ENCODE measurements around the gene VTN. TPM values are rescaled to one million over a fixed set of nuclear protein-coding genes. Genes with fewer than 3 reads are reported as not detected.

The VTN gene, protein sequence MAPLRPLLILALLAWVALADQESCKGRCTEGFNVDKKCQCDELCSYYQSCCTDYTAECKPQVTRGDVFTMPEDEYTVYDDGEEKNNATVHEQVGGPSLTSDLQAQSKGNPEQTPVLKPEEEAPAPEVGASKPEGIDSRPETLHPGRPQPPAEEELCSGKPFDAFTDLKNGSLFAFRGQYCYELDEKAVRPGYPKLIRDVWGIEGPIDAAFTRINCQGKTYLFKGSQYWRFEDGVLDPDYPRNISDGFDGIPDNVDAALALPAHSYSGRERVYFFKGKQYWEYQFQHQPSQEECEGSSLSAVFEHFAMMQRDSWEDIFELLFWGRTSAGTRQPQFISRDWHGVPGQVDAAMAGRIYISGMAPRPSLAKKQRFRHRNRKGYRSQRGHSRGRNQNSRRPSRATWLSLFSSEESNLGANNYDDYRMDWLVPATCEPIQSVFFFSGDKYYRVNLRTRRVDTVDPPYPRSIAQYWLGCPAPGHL
- not detected in 2 replicates for total RNA-seq (2014; rRNA removed; shearing (Covaris generic))

DNA sequence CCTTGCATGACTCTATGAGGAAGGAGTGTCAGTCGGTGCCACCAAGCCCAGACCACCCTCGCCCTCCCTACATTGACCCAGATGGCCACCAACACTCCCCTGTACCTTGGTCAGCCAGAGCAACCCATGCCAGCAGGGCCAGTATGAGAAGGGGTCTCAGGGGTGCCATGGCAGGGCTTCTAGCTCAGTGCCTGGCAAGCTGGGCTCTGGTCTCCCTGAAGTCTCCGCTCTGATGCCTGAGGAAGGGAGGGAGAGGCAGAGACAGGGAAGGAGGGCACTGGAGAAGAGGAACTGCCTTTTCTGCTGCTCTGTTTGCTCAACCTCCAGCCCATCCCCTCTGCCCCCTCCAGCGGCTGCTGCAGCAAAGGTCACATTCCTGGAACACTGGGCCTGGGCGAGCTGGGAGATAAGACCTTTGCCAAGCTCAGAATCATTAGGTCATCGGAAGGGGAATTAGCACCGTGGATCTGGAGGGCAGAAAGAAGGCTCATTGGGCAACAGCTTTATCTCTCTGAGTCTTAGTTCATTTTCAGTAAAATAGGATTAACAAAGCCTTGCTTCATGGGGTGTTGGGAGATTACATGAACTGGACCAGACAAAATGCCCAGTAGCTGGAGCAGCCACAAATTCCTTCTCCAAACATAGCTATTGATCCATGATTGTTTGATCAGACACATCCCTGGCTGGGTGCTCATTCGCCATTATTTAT, at the start of gene VTN:
Gene VTN, minus strand, starts transcription at position 273 of the 709 bp plus-strand sequence. Its CDS starts 104 bp downstream, at position 169.
- peak; percentile 46 for DNase-seq (ENCODE audit: low read depth)

DNA sequence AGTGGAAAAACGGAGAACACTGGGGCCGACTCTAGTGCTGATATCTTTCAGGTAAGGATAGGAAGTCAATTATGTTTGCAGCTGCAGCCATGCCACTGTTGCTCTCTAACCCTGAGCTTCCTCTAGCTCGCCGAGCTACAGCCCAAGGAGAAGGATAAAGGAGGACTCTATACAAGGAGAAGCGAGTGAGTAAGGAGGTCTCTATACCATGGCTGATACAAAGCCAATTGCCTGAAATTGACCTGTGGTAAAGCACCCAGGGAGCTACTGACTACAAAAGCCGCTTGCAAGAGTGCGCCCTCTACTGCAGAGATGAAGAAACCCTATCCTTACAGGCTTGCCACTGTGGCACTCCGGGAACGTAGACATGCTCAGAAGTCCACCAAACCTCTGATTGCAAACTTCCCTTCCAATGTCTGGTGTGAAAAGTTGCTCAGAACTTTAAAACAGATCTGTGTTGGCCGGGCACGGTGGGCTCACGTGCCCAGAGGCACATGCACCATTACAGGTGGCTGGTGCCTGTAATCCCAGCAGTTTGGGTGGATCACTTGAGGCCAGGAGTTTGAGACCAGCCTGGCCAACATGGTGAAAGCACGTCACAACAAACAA, 46.7 kb upstream of the VTN start:
- DNase-seq (ENCODE audit: low read depth) = peak; percentile 57

DNA sequence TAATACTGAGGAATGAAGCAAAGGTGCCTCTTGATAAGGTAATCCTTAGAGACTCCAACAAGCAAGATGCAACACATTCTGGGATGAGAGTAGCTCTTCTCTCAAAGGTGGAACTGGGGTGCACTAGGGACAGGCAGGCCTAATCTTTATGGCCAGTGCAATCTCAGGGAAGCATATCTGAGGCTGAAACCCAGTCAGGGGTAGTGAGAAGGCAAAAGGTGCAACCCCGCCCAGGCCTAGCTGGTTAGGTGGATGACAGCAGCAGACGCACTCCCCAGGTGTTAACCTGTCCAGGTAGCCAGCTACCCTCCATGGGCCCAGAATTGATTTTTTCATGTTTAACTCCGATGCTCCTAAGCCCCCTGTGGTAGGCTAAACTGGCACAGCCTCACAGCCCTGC, 45.8 kb upstream of the VTN start:
- DNase-seq (ENCODE audit: low read depth) = no peak

DNA sequence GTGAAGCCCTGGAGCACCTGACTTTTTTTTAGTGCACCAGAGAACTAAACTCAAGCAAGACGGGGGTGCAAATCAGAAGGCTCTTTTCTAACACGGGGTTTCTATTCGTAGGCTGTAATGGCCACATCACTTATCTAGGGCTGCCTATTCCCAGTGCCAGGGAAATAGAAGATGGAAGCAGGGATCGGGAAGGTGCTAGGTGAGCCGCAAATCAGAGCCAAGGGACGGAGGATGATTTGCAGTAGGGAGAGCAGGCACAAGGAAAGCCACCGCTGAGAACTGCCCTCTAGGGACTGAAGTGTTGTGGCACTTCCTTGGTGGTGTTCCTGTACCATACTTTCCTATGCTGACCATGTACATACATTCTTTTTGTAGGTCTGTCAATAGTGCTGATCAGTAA, 43.7 kb upstream of the VTN start:
- DNase-seq (ENCODE audit: low read depth) = no peak

DNA sequence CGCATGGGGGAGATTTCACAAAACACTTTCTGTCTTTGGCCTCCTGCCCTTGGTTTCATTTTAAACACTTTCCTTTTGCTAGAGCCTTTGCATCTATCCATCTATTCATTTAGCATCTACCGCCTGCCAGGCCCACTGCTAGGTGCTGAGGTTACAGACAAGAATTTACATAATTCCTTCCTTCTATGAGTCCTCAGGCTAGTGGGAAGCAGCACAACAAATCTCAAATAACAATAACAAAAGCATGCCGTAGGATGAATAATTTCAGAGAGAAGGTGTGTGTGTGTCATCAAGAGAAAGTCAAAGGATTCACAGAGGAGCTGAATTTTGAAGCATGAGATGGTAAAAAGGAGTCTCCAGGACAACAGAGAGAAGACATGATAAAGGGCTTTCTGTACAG, 42.0 kb upstream of the VTN start:
- no peak for DNase-seq (ENCODE audit: low read depth)

DNA sequence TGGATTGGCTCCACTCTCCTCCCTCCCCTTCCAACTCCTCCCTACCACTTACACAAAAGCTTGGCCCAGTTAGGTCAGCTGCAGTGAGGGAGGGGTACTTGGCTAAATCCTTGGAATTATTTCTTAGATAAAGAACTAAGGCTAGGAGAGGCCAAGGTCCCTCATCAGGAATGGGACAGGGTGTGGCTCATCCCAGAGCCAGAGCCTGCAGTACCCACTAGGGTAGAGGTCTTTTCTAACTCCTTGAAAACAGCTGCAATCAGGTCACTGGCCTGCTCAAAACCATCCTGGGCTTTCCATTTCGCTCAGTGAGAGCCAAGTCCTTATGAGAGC, 37.8 kb upstream of the VTN start:
- DNase-seq (ENCODE audit: low read depth) = no peak

DNA sequence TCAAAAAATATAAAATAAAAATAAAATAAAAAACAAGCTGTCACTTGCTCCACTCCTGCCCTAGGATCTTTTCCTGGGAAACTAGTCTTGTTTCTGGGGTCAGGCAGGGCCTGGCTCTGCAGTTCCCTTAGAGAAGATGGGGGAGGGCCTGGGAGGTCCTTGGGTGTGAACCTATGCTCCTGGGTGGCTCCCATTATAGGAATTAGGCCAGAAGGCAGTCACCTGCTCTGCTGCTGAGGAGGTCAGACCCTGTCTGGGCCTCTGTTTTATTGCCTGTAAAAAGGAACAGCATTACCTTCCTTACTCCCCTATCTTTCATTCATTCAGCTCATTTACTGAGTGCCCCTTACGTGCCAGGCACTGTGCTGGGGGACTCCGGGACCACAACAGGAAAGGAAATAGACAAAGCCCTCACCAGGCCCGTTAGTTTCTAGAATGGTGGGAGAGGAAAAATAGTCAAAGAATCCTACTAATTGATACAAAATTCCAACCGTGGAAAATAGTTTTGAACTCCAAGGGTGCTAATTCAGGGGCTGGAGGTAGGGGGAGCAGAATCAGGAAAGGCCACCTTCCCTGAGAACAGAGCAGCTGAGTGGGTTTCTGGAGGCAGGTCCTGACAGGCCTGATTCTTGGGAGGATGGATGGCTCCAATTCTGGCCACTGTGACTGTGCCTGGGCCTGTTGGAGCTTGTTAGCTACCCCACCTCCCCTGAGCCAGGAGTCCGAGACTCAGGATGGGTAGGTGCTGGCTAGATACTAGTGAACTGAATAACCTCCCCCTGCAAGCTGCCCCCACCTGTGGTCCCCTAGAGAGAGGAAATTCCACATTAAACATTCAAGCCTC, 37.2 kb upstream of the VTN start:
- no peak for DNase-seq (ENCODE audit: low read depth)

DNA sequence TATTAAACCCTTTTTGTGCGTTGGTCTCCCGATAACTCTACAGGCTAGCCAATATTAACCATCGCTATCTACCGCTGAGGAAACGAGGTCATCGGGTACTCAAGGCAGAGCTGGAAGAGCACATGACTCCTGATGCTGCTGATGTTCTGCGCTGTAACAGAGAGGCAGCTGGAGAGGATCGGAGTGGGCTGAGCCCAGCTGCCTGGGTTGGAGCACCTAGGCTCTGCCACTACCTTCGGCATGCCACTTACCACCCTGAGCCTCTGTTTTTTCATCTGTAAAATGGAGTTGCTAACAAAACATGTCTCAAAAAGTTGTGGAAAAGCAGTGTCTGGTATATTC, 36.3 kb upstream of the VTN start:
- DNase-seq (ENCODE audit: low read depth) = no peak

DNA sequence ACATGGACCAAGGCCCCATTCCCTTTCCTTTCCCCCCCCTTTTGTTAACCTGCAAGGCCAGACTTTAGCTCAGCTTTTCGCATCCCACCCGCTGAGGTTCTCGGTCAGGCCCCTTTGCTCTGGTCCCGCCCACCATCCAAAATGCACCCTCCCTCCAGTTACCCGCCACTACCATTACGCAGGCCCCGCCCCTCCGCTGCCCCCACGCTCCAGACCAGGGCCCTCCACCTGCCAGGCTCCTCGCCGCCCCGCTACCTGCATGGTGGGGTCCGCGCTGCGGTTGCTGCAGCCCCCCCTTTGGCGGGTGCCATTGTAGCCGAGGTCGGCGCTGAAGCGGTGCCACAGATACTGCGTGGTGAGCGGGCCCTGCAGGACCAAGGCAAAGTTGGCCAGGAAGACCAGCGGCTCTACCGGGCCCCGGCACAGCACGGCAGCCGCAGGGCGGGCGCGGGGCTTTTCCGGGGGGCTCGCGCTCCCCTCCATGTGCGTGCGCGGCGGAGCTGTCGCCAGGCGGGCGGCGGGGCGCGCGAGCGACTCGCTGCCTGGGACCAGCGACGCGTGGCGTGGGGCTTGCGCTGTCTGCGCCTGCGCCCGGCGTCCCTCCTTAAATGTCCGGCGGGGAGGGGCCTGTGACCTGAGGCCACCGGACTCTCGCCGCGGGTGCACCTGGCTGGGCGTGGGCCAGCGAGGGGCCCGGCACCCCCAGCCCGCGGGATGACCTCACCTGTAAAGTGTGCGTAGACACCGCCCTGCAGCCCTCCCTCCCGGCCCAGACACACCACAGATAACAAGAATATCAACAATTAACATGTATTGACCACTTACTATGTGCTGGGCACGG, 35.7 kb upstream of the VTN start, which contains the start of gene SLC46A1:
Gene SLC46A1, minus strand, starts transcription at position 581 of the 841 bp plus-strand sequence. Its CDS starts 98 bp downstream, at position 483.
- peak; percentile 19 for DNase-seq (ENCODE audit: low read depth)

DNA sequence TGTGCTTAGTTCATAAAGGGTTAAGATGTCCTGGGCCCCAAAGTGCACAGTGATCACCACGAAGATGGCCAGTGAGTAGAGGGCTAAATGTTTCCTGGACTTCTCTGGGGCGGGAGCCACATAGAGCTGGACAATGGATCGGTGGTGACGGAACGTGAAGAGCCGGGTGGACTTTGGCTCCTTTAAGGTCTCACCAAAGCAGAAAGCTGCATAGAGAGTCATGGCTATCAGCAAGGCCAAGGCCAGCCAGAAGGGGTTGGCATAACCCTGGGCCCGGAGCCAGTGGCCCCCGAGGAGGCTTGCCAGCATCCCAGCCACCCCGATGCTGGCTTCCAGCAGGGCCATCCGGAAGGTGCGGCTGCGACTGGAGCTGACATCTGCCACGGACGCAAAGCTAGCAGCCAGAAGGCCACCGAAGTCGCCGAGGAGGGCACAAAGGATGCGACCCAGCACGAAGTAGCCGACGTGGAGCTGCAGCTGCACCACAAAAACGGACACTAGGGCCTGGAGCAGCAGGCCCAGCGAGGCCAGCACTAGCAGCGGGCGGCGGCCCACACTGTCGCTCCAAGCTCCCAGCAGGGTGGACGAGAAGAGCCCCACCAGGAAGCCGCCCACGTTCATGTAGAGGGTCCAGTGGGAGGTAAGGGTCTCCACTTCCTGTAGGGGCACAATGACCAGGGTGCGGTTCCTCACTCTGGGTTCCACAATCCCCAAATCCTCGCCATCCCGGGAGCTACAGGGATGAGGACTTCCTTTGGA, 34.9 kb upstream of the VTN start:
- DNase-seq (ENCODE audit: low read depth) = no peak

DNA sequence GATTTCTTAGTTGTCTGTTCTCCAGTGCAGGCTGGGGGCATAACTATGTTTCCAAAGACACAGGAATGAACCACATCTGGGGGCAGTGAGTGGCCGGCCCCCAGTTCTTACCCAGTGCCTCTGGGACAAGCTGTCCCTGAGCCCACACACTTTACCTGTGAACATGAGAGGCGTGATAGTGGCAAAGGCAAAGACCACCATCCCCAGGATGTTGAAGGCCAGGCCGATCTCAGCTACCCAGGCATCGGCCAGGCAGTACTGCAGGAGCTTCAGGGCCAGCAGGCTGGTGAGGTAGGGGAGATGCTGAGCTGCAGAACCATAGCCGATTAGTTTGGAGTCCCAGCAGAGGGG, 34.3 kb upstream of the VTN start:
- DNase-seq (ENCODE audit: low read depth) = no peak

DNA sequence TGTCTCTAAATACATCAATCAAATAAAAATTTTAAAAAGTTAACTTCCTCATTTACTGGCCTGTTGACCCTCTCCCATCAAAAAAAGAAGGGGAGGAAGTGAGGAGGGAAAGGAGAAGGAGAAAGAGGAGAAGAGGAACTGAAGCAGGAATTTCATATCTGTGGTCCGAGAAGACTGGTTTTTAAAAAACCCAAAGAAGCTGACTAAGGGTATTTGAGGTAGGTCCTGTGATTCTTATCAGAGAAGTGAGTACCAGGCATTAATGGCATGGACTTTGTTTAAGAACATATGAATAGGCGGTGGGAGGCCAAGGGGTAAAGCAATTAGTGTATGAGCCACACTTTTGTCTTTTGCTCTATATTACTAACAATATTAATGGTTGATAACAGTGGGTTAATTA, 33.9 kb upstream of the VTN start:
- no peak for DNase-seq (ENCODE audit: low read depth)

DNA sequence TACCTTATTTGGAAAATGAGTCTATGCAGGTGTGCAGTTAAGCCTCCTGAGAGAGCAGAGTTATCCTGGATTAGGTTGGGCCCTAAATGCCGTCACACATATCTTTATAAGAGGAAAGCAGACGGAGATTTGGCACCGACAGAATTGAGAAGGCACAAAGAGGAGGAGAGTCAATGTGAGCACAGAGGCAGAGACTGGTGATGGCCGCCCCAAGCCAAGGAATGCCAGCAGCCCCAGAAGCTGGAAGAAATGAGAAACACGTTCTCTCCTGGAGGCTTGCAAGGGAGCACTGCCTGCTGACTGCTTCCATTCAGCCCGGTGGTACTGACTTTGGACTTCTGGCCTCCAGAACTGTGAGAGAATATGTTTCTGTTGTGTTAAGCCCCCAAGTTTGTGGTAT, 32.7 kb upstream of the VTN start:
- no peak for DNase-seq (ENCODE audit: low read depth)

DNA sequence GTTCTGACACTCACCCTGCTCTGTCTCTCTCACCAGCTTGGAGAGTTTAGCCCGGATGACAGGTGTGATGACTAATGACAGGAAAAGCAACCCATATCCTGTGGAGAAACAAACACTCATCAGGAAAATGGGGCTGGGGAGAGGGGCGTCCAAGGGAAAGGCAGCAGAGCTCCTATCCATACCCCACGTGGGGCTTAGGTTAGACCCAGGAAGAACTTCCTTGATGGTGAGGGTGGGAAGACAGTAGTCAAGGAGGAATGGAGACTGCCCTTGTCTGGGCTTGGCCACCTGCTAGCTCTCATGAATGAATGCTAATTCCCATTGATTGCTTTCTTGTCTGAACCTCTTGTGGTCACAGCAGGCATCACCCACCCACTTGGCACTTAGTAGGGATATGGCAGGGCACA, 32.1 kb upstream of the VTN start:
- no peak for DNase-seq (ENCODE audit: low read depth)

DNA sequence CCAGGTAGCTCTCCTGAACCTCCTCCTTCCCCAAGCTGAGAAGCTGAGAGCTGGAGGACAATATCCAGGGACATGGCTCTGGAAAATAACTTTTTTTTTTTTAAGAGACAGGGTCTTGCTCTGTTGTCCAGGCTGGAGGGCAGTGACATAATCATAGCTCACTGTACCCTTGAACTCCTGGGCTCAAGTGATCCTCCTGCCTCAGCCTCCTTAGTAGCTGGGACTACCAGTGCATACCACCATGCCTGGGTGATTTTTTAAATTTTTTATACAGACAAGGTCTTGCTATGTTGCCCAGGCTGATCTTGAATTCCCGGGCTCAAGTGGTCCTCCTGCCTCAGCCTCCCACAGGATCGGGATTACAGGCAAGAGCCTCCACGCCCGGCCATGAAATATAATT, 29.7 kb upstream of the VTN start:
- no peak for DNase-seq (ENCODE audit: low read depth)

DNA sequence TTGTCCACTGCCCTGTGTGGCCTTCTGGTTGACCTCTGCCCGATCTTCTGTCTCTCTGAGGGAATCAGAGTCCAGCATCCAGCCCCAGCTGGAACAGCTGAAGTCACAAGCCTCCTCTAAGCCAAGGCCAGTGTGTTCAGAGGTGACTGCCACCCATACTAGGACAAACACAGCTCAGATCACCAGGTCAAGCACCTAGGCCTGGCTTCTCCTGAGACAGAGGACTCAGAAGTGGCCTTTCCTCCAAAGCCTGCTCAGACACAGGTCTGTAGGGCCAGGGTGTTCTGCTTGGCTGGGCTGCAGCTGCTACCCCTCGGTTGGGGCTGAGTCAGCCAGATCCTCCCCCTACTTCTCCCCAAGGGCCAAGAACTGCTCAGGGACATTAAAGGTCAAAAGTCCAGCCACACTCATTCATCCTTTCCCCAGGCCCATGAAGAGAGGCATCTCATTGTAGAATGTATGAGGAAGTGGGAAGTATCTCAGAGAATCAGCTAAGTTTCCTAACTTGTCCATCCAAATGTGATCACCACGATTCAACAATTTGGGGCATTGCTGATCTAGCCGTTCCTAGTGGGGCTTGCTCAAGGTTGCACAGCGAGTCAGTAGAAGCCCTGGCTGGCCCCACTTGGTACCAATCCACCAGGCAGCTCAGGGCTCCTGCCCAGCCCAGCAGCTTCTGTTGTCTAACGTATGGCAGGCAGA, 28.3 kb upstream of the VTN start:
- DNase-seq (ENCODE audit: low read depth) = peak; percentile 27

DNA sequence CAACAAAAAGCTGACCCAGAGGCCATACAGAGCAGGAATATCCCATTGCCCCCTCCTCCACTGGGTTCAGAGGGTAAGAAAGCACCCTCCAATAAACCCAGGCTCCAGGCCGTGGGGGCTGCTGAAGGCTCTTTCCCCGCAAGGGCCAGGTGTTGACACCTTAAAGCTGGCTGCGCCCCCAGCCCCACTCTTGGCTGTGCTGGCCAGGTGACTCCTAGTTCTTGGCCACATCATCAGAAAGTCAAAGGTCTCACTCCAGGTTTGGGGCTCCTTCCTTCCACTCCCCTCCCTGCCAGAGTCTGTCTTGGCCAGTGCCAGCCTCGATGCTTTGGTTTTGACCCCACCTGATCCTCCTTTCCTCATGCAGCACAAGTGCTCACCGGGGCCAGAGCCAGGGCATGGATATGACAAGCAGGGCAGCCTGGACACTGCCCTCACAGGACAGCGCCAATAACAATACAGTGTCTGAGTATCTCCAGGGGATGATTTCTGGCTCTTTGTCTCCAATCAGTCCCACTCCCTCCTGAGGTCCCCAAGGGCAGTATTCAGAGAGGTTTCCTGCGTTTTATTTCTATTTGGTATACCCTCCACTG, 27.7 kb upstream of the VTN start:
- DNase-seq (ENCODE audit: low read depth) = no peak

DNA sequence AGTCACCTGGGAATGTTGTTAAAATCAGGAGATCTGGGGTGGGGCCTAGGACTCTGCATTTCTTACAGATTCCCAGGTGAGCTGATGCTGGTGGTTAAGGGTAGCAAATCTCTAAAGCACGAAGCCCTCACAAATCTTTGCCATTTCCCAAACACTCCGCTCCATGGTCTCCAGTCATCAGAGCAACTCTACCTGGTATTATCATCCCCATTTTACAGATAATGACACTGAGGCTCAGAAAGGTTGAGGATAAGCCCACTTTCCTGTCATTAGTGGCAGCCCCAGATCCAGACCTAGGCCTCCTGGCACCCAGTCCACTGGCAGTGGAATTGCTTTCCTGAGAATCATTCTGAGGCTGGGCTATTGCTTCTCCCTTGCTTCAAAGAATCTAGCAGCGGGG, 27.2 kb upstream of the VTN start:
- DNase-seq (ENCODE audit: low read depth) = no peak

DNA sequence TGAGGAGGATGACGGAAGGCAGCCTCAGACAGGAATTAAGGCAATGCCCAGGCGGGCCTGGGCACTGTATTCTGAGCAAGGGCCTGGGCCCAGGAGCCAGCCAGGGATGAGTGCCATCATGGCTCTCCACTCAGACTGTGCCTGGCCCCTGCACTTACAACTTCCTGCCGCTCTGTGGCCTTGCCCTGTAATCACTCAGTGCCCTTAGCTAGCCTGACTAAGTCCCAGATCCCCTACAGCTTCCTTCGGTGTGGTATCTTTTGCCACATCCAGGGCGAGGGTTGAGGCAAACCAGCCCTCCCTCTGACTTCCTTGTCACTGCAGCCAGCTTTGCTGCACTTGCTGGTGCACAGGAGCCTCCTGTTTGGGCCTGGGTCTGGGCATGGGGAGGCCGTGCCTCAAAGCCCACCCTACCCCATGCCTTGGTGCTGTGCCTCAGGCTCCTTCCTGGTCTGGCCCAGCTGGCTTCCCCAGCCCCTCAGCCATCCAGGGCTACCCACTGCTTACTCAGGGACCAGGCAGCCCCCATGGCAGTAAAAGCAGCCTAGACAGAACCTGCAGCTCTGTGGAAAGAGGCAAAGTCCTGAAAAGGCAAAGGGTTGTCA, 26.6 kb upstream of the VTN start:
- peak; percentile 11 for DNase-seq (ENCODE audit: low read depth)

Data from M059J (cell line).